ENCODE results near the gene NXN.
"Not testable (repeated sequence)": the region's sequence is repeated elsewhere in the genome, so short reads cannot be mapped to it uniquely, and the experiment has no call there.

Gene NXN

GRCh38 chr17:951325-952132 is 28.0 kb downstream of the NXN start:
- peak; percentile 87 for DNase-seq

- DNase-seq = no peak
Observed at GRCh38 chr17:949623-950303, 29.8 kb downstream of the NXN start.

GRCh38 chr17:948284-948852 is 31.2 kb downstream of the NXN start:
- DNase-seq = no peak

- no peak for DNase-seq
Observed at GRCh38 chr17:946510-947236, 32.9 kb downstream of the NXN start.

GRCh38 chr17:945672-946071 is 33.9 kb downstream of the NXN start:
- DNase-seq = no peak

- no peak for DNase-seq
Observed at GRCh38 chr17:944266-944826, 35.2 kb downstream of the NXN start.

GRCh38 chr17:935485-935884 is 44.1 kb downstream of the NXN start:
- DNase-seq = no peak

- peak; percentile 84 for DNase-seq
Observed at GRCh38 chr17:933312-934073, 46.1 kb downstream of the NXN start.

- DNase-seq = no peak
Observed at GRCh38 chr17:930258-930657, 49.3 kb downstream of the NXN start.

- no peak for DNase-seq
Observed at GRCh38 chr17:929586-929985, 50.0 kb downstream of the NXN start.

- peak; percentile 93 for DNase-seq
Observed at GRCh38 chr17:927611-928461, 51.7 kb downstream of the NXN start.

GRCh38 chr17:925817-926216 is 53.8 kb downstream of the NXN start:
- no peak for DNase-seq

- no peak for DNase-seq
Observed at GRCh38 chr17:924711-925475, 54.7 kb downstream of the NXN start.

- not testable (repeated sequence) for DNase-seq
Observed at GRCh38 chr17:924306-924705, 55.3 kb downstream of the NXN start.

- no peak for DNase-seq
Observed at GRCh38 chr17:923633-924032, 55.9 kb downstream of the NXN start.

- no peak for DNase-seq
Observed at GRCh38 chr17:921161-921560, 58.4 kb downstream of the NXN start.

GRCh38 chr17:920190-920589 is 59.4 kb downstream of the NXN start:
- DNase-seq = no peak

- DNase-seq = no peak
Observed at GRCh38 chr17:917941-918740, 61.4 kb downstream of the NXN start.

- no peak for DNase-seq
Observed at GRCh38 chr17:917391-917811, 62.2 kb downstream of the NXN start.

- no peak for DNase-seq
Observed at GRCh38 chr17:916315-916714, 63.3 kb downstream of the NXN start.

Data from HCEC 1CT (cell line).